HK-2 (cell line): Measurements from ENCODE around the gene SGCD.

Experiments
- DNase-seq: peaks from one replicate; pipeline ENCODE4 v3.0.0-alpha.2; 2018; ENCODE audit not compliant: unreplicated experiment

SGCD gene

DNA sequence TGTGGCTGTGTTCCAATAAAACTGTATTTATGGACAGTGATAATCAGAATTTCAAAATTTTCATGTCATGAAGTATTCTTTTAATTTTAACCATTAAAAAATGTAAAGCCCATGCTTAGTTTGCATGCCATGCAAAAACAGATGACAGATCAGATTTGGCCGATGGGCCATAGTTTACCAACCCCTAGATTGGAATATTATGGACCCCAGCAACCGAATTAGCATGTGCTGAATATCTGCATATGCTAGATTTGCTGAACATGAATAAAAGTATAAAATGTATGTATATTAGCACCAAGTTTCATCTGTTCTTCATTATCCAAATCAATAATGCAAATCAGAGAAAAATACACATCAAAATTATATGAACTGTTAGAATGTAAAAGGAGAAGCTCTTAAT, 364.6 kb downstream of the SGCD start:
- no peak for DNase-seq

DNA sequence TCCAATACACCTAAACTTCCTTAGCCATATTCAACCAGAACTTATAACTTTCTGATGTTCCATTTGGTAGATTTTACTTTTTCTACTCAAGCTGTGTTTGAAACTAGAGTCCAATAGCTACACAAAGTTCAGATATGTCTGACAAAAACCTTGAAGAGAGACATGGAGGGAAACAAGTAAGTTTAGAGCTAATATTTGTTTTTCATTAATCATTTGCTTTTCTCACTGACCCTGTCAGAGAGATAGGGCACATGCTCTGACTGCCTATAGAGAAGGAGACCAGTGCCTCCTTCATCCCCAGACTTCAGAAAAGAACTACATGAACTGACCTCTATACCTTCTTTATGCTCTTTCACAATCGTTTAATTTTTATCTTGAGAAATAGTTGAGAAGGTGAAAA, 366.1 kb downstream of the SGCD start:
- DNase-seq: no peak

DNA sequence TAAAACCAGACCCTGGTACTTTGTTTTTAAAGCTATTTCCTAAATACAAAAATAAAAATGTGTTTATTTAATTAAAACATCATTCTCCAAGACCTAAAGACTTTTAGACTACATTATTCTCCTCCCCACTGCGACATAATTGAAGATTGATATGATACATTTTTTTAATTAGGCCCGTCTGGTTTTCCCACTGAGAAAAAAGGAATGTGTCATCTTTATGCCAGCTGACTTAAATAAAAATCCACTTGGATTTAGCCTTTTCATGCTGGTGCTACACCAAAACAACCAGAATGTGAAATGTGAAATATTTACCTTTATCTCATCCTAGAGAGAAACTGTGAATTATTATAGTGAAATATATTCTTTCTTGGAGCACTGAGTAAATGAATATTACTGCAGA, 367.6 kb downstream of the SGCD start:
- DNase-seq: no peak

DNA sequence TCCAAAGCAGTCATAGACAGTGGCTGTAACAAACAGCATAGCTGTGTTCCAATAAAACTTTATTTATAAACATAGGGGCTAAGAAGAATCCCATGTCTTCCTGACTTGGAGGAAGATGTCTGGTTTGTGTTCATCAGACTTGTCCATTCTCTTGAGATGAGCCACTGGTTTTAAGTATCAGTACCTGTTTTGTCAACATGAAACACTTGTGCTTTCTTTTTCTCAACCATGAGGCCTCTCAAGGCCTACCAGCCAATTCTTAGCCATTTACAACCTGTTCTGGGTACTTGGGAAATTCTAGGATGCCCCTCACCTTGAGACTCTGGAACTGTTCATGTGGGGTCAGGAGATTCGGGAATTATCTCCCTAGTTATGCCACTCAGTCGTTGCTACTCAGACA, 368.8 kb downstream of the SGCD start:
- DNase-seq: no peak

DNA sequence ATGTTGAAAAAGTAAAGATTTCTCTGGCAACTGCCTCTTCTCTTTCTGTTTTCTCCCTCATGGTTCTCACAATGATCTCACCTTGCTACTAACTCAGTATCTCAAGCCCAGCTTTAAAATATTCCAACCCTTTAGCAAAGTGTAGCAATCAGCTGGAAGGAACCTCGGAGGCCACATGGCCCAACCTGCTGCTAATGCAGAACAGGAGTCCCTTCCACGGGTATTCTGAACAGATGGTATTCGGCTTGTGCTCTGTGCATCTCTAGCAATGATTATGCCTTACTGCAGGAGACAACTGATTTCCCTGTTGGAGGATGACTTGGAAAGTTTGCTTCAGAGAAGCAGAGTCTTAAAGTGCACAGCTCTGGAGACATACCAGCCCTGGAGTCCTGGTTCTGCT, 371.4 kb downstream of the SGCD start:
- no peak for DNase-seq

DNA sequence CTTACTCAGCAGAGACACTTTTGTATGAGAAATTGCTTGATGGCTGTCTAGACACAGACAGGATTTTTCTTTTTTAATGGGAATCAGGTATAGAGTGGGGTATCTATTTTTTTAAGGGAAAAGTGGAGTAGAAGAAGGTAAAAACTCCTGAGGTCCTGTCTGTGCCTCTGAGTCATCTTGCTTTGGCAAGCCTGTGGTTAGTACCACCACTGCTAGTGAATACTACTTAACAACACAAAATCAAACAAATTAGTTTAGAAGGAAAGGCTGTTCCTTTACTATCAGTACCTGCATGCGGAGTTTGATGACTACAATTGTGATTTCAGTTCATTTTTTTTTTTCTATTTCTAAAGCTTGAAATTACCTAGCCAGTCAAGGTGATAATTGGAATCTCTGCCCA, 372.2 kb downstream of the SGCD start:
- DNase-seq: no peak

DNA sequence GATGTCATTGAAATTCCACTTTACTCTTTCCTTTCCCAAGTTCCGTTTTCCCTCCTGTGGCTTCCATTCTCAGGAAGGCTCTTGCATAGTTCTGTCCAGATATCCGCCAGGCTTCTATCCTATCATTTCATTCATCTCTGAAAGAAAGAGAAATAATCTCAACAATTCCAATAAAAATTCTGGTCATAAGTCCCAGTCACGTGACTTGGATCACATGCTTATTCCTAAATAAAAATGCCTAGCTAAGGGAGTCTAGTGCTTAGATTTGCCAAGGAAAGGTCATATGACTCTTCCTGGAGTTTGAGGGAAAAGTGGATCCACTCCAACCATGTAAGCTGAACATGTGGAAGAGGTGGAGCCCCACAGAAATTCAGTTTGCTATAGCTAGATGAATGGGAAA, 377.2 kb downstream of the SGCD start:
- DNase-seq: no peak

DNA sequence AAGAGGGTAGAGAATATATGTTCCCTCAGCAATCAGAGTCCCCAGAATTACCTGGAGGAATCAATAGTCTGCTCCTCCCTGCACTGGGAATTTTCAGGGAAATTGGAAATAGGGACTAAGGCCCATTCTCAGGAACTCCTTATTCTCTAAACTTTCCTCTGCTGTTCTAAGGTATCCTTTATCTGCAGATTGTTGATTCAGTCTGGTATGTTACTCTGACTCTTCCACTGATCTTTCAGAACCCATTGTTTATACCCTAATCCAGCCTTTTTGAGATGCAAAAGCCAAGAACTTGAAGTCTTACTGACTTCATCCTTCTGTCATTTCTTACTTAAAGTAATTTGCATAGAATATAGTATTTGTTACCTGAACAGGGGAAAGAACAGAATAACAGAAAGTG, 379.7 kb downstream of the SGCD start:
- DNase-seq: no peak

DNA sequence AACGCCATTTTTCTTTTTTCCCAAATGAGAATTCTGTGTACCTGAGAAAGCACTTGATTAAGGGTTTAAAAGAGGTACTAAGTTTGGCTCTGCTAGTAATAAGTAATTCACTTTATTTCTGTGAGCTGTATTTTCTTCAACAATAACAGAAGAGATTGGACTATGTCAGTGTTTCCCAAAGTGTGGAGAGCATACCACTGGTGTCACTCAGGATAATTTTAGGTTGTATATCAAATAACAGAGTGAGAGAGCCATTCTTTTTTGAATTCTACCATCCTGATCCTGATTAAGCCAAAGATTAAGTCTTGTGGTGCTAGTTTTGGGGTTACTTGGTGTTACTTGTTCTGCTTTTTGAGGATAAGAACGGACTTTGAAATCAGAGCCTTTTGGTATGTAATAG, 380.8 kb downstream of the SGCD start:
- DNase-seq: no peak

DNA sequence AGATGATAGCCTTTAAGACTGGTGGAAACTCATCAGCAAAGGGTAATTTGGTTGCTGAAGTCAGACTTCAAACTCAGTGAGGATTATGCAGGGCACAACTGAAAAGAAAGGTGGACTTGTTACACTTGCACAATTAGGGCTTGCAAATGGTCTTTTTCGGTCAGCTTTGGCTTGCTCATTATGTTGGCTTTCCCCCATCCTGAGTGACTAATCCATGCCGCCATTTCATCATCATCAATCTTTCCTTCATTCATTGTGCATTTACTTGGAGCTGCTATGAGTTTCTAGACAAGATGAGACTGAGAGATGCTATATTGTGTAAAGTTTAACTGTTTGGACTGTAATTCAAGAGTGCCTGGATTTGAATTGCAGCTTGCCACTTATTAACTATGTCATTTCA, 388.3 kb downstream of the SGCD start:
- no peak for DNase-seq

DNA sequence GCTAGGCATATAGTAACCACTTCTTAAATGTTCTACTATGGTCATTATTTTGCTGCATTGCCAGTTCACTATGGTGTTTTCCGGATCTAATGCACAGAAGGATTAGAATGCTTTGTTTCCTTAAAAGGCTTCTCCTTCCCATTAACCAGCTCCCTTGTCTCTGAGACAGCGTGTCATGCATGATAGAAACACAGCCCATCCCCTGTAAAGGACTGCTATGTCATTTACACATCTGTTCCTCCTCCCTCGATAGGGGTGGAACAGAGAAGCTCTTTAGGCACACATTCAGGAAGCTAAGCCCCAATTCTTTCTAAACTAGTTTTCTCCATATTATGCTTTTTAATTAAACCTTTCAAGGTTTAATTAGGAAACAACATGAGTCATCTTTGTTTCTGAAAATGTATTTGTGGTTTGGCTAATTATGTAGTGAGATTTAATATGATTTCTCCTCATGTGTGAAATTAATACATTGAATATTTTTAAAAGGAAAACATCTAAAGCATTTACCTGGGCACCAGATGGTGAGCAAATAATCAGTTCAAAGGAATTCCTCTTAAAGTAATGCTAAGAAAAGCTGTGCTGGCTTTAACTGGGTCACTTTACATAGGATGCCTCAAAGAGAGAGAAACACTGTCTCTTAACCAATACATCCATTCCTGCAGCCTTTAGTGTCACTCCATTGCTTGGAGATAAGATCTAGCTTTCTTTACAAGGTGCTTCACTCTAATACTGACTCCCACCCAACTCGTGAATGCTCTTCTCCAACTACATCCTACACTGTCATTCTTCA, 389.8 kb downstream of the SGCD start:
- no peak for DNase-seq

DNA sequence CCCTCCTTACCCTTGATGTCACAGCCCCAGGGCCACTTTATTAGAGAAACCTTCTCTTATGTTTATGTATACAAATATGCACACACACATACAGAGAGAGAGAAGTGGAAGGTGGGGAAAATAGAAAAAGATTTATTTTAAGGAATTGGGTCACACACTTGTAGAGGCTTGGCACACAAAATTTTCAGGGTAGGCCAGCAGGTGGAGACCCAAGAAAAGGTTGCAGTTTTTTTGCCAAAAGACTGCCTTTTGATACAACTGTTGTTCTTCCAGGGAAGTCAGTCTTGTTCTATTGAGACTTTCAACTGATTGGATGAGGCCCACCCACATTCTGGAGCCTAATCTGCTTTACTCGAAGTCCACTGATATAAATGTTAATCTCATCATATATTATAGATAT, 392.0 kb downstream of the SGCD start:
- DNase-seq: no peak

DNA sequence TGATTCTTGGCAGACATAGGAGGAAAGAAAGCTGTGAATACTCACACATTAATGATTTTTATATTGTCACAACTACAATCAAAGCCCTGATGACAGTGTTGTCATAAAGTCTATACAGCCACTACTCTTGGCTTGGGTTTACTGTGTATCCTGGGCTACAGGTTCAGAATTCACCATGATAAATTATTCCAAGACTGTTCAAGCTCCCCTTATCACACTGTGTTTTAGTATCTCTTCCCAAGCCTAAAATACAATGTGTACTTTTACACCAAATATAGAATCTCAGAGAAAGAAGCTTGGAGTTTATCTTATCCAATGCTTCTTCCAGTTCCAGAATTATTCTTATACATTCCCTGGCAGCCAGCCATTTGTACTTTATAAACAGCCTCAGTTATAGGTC, 395.4 kb downstream of the SGCD start:
- no peak for DNase-seq

DNA sequence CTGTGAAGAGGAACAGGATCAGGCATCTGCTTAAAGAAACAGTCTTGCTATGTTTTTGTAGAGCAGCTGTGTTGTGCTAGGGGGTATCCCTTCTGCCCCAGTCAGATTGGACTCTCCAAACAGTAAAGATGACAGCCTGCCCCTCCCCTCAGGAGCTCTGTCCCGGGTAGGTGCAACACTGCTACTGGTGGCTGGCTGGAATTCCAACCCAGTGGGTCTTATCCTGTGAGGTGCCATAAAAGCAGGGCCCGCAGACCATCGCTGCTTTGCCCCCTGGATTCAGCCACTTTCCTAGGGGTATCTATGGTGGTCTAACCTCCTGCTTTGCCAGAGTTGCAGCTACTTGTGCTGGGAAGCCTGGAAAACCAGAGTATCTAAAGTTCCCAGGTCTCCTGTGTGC, 408.5 kb downstream of the SGCD start:
- DNase-seq: no peak

DNA sequence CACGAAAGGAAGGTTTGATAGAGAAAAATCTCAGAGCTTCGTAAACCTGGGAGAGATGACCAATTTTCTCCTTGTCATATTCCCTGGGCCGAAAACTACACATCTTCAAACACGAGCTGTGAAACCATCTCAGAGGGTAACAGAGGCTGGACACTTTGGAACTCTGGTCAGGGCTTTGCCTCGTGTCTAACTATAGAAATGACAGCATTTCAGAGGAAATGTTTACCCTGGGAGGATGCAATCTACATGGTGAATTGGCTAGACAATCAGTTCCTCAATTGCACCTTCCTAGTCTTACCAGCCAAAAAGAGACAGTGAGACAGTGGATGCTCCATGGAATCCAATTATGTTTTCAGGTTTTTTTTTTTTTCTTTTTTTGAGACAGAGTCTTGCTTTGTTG, 414.6 kb downstream of the SGCD start:
- DNase-seq: no peak

DNA sequence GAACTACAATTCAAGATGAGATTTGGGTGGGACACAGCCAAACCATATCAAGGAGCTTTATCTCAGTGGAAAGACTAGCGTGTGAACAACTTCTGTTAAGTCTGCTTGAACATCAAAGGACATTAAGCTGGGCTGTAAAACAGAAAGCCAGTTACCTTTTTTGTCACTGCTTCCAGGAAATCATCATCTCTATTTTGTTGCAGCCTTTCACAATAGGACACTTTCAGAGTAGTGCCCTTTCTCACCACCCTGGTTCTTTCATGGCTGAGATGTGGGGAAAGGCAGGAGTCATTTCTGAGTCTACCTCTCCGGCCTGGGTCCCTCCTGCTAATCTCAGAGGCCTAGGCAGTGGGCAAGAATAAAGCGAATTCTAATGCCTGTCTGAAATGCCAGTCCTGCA, 426.9 kb downstream of the SGCD start:
- no peak for DNase-seq

DNA sequence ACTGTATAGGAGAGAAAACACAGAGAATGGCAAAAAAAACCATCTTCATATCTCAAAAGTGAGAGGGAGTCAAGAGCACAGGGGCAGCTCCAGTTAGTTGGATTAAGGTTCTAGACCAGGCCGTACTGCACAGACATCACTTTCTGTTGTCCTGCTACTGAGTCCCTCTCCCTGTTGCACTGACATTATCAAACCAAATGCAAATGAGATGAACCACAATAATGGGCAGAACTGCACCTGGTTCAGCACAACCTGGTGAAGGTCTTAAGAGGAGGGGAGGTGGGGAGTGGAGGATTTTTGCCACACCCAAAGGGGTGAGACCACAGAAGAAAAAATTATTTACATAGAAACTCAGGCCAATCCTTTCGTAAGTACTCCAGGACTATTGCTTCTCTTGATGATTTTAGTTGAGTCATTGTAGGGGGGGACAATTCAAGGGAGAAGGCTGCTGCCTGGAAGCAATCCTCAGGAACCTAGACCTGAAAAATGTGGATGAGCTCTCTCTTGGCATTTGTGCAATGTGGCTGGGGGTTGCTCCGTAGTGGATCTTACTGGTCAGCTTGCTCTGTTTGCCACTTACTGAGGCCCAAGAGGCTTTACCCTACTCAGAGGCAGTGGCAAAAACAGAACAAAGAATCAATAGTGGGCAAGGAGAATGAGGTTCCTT, 428.6 kb downstream of the SGCD start:
- no peak for DNase-seq

DNA sequence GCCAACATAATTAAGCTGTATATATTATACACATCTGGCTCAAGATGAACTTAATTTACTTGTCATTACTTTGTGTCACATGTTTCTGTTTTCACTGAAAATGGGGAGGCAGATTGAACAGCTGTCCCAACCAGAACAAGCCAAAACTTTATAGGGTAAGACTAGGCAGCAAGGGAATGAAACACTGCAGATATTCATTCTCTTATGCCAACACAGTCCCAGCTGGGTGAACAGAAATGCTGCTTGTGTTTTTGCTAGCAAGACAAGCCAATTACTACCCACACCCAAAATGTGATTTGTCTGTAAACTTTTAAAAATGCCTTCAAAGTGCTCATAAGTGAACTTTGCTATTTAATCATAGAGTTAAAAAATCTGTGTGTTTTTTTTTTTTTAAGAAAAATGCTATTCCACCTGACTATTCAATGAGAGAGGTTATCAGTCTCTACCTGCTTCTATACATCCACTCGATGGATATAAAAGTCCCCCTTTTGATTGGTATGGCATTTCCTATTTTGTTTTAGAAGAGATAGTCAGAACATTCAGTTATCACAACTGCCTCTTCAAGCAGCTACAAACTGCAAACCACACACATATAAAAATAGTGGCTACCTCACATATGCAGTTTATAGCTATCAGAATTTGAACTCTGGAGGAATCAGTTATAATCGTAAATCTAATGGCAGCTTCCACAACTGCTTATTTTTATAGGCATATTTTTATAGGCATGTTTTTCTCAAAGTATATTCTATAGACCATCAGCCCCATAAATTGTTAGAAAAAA, 431.2 kb downstream of the SGCD start:
- no peak for DNase-seq

DNA sequence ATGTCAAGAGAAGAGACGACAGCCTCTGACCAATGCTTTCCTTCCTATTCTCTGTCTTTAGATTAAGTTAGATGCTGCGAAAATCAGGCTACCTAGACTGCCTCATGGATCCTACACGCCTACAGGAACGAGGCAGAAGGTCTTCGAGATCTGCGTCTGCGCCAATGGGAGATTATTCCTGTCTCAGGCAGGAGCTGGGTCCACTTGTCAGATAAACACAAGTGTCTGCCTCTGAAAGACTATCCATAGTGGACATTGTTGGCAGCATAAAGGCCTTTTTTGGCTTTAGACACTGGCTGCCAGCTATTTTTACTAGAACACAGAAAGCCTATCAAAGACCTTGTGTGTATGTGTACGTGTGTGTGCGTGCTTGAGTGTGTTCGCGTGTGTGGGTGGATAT, 432.2 kb downstream of the SGCD start:
- DNase-seq: no peak

DNA sequence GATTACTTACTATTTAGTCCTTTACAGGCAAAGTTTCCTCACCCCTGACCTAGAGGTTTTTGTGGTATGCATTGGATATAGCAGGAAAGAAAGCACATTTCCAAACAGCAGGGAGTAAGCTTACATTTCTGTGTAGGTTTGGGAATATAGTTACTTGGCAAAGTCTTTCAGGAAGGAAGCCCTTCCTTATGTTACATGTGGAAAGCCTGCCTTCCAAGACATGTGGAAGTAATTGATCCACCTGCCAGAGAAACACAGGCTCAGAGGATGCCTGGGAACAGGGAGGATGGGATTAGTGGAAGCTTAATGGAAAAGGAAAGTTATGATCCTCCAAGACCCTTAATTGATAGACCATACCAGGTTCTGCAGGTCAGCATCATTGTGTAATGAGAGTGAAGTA, 435.8 kb downstream of the SGCD start:
- DNase-seq: no peak

DNA sequence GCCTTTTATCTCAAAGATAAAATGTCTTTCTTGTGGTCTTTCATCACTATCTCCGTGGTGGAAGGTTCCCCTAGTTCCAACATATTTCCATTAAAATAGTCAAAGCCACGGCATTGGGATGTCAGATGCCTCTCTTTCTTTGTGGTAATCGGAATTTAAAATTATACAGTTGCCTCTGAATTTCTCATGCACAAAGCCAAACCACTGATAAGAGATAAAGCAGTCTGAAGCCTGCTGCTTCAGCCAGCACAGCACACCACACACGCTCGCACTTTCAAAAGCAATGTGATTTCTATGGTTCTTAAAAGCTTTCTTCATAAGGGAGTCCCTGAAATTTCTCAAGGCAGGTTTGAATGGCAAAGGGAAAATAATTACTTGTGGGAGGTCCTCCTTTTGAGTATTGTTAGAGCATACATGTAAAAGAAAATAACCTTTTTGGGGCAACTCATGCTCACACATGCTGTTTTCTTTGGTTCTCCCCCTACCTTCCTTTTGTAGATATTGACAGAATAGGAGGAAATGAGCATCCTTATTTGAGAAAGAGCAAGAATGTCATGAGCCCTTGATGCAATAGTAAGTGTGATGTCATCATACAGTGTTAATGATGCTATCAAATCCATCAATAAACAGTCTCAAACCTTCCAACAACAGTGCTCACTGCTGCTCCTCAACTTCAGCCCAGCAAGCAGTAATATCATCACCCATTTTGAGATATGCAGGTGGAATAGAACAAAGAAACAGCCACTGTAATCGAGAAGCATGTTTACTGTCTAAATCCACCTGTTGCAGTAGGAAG, 437.4 kb downstream of the SGCD start:
- DNase-seq: no peak

DNA sequence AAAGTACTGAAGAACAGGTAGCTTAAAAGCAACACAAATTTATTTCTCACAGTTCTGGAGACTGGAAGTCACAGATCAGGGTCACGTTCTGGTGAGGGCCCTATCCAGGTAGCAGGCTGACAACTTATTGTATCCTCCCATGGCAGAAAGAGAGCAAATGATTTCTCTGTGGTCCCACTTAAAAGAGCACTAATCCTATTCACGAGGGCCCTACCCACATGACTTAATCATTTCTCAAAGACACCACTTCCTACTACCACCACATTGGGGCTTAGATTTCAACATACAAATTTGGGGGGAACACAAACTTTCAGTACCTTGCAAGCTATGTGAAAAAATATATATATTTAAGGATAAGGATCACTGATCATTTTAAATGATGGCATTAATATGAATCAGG, 447.3 kb downstream of the SGCD start:
- DNase-seq: no peak
